GM18873 (cell line): Measurements from ENCODE around the gene TAS2R41.

ENCODE experiments used
- ATAC-seq: cut with Tn5 transposase; IDR thresholded peaks from one replicate; pipeline ENCODE4 v1.9.1; 2021; ENCODE audit warnings: mild to moderate bottlenecking, moderate library complexity, moderate number of reproducible peaks; ENCODE audit not compliant: unreplicated experiment, low FRiP score

The TAS2R41 gene

GRCh38 chr7:143492799-143493739, 15.4 kb downstream of the TAS2R41 start:
- no peak for ATAC-seq

GRCh38 chr7:143493751-143494150, 16.1 kb downstream of the TAS2R41 start:
- ATAC-seq, result no peak

- no peak for ATAC-seq
Observed at GRCh38 chr7:143494622-143495021, 16.9 kb downstream of the TAS2R41 start.

- ATAC-seq, result no peak
Observed at GRCh38 chr7:143495851-143496250, 18.2 kb downstream of the TAS2R41 start.

- no peak for ATAC-seq
Observed at GRCh38 chr7:143496263-143496662, 18.6 kb downstream of the TAS2R41 start.

- no peak for ATAC-seq
Observed at GRCh38 chr7:143497008-143497795, 19.5 kb downstream of the TAS2R41 start.

- ATAC-seq, result no peak
Observed at GRCh38 chr7:143499246-143499645, 21.6 kb downstream of the TAS2R41 start.

GRCh38 chr7:143499743-143500348, 22.2 kb downstream of the TAS2R41 start:
- ATAC-seq, result no peak

- ATAC-seq, result no peak
Observed at GRCh38 chr7:143503261-143503660, 25.6 kb downstream of the TAS2R41 start.

GRCh38 chr7:143504215-143504936, 26.7 kb downstream of the TAS2R41 start:
- no peak for ATAC-seq

GRCh38 chr7:143504937-143505297, 27.2 kb downstream of the TAS2R41 start:
- no peak for ATAC-seq

- ATAC-seq, result no peak
Observed at GRCh38 chr7:143505838-143506237, 28.2 kb downstream of the TAS2R41 start.

- ATAC-seq, result no peak
Observed at GRCh38 chr7:143507094-143507518, 29.4 kb downstream of the TAS2R41 start.

- ATAC-seq, result no peak
Observed at GRCh38 chr7:143507534-143508055, 29.9 kb downstream of the TAS2R41 start.

GRCh38 chr7:143510854-143511592, 33.4 kb downstream of the TAS2R41 start:
- ATAC-seq, result no peak

- no peak for ATAC-seq
Observed at GRCh38 chr7:143511593-143512047, 33.9 kb downstream of the TAS2R41 start.

- no peak for ATAC-seq
Observed at GRCh38 chr7:143512488-143513340, 35.0 kb downstream of the TAS2R41 start.

GRCh38 chr7:143514487-143514886, 36.8 kb downstream of the TAS2R41 start:
- no peak for ATAC-seq
